K562 (cell line): Measurements from ENCODE around the gene CAPN5. TPM values are rescaled to one million over a fixed set of nuclear protein-coding genes. Genes with fewer than 3 reads are reported as not detected.

Experiments used
- GABPA ChIP-seq: fragments of 200-800 bp; sonication (Bioruptor generic); conservative IDR thresholded peaks from 2 replicates; pipeline ENCODE4 v1.6.1; 2016; ENCODE audit warnings: low read depth, missing genetic modification characterization, missing compliant biosample characterization
- L3MBTL2 ChIP-seq: fragments of 450-650 bp; IDR thresholded peaks from 2 replicates; pipeline ENCODE4 v1.6.1; 2016; ENCODE audit warnings: mild to moderate bottlenecking, moderate library complexity
- MBD2 ChIP-seq: sonication (generic); IDR thresholded peaks from 2 replicates; pipeline ENCODE4 v1.6.1; 2016; ENCODE audit warnings: low read depth, borderline replicate concordance
- RBBP5 ChIP-seq: fragments of 200-600 bp; sonication (generic); IDR thresholded peaks from 2 replicates; pipeline ENCODE4 v1.6.1; 2012; ENCODE audit warnings: borderline replicate concordance, mild to moderate bottlenecking, low read length, control low read depth, inconsistent platforms; ENCODE audit not compliant: insufficient read depth, poor library complexity, severe bottlenecking
- RREB1 ChIP-seq: fragments of 250-450 bp; sonication (Bioruptor Pico); IDR thresholded peaks from 2 replicates; pipeline ENCODE4 v1.4.0; 2020
- TAF9B ChIP-seq: fragments of 450-650 bp; IDR thresholded peaks from 2 replicates; pipeline ENCODE4 v1.6.1; 2018; ENCODE audit warnings: mild to moderate bottlenecking; ENCODE audit not compliant: partially characterized antibody
- ZBTB1 ChIP-seq: sonication (generic); formaldehyde crosslinking; IDR thresholded peaks from 2 replicates; pipeline ENCODE4 v1.8.1; 2023; ENCODE audit warnings: missing genetic modification reagents, low read depth, mild to moderate bottlenecking, borderline replicate concordance
- ZFP30 ChIP-seq: fragments of 250-450 bp; sonication (Bioruptor Pico); IDR thresholded peaks from 2 replicates; pipeline ENCODE4 v1.8.0; 2022; ENCODE audit warnings: moderate library complexity, mild to moderate bottlenecking, inconsistent platforms, borderline replicate concordance
- ZNF143 ChIP-seq: sonication (generic); formaldehyde crosslinking; IDR thresholded peaks from 2 replicates; pipeline ENCODE4 v1.9.0; 2022; ENCODE audit warnings: mild to moderate bottlenecking, missing genetic modification reagents
- polyA plus RNA-seq, 8 experiments: library from polyadenylated mRNA; depleted of rRNA in 4 of 8; stranded (reverse) in 5 of 8; unstranded in 3 of 8; fragments of >200 nt; fragmentation: Nextera tagmentation in 2 of 8; fragmentation: Illumina TruSeq in 1 of 8; extraction: Ambion mirVana in 2 of 8; extraction: Trizol in 1 of 8; gene quantifications; 2 replicates each; pipeline versions ENCODE4 v1.2.1 to v1.2.3, GENCODE V29; 2011 to 2014; ENCODE audit warnings: inconsistent platforms in 1 of 8, missing spikeins in 1 of 8
- total RNA-seq, 7 experiments: library from RNA; depleted of rRNA in 6 of 7; stranded (reverse); fragments of >200 nt in 6 of 7; fragmentation: Illumina TruSeq in 2 of 7; extraction: Trizol in 2 of 7; gene quantifications; 2 replicates each; pipeline versions ENCODE4 v1.2.1 to v1.2.3, GENCODE V29; 2011 to 2021; ENCODE audit warnings: low replicate concordance in 1 of 7
- TF ChIP-seq, protein P1 (sequence below): fragments of 450-650 bp; IDR thresholded peaks from one replicate; pipeline ENCODE4 v1.6.1; 2018; ENCODE audit warnings: mild to moderate bottlenecking, moderate library complexity; ENCODE audit not compliant: partially characterized antibody
- TF ChIP-seq, protein P2 (sequence below): sonication (generic); formaldehyde crosslinking; IDR thresholded peaks from 2 replicates; pipeline ENCODE4 v1.8.0; 2022; ENCODE audit warnings: missing genetic modification reagents, mild to moderate bottlenecking, moderate library complexity, borderline replicate concordance
- TF ChIP-seq, protein P3 (sequence below): fragments of 200-400 bp; formaldehyde crosslinking; IDR thresholded peaks from 2 replicates; pipeline ENCODE4 v1.6.1; 2017; ENCODE audit warnings: mild to moderate bottlenecking, low read depth, low read length, moderate library complexity
- TF ChIP-seq, protein P4 (sequence below): fragments of 450-650 bp; IDR thresholded peaks from 2 replicates; pipeline ENCODE4 v1.6.1; 2014; ENCODE audit warnings: low read depth, mild to moderate bottlenecking, moderate library complexity, borderline replicate concordance

CAPN5 gene
- total and polyA plus RNA-seq, 9 of the 15 experiments (the other 6 are each of a cell fraction or from before 2014, with no cell fraction given) = 0.04 to 0.44 (median 0.14) TPM; not detected in 2

- TF ChIP-seq, protein P1, sequence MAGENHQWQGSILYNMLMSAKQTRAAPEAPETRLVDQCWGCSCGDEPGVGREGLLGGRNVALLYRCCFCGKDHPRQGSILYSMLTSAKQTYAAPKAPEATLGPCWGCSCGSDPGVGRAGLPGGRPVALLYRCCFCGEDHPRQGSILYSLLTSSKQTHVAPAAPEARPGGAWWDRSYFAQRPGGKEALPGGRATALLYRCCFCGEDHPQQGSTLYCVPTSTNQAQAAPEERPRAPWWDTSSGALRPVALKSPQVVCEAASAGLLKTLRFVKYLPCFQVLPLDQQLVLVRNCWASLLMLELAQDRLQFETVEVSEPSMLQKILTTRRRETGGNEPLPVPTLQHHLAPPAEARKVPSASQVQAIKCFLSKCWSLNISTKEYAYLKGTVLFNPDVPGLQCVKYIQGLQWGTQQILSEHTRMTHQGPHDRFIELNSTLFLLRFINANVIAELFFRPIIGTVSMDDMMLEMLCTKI = no peak
- TF ChIP-seq, protein P2, sequence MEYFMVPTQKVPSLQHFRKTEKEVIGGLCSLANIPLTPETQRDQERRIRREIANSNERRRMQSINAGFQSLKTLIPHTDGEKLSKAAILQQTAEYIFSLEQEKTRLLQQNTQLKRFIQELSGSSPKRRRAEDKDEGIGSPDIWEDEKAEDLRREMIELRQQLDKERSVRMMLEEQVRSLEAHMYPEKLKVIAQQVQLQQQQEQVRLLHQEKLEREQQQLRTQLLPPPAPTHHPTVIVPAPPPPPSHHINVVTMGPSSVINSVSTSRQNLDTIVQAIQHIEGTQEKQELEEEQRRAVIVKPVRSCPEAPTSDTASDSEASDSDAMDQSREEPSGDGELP = peak; percentile 88
- TF ChIP-seq, protein P3, sequence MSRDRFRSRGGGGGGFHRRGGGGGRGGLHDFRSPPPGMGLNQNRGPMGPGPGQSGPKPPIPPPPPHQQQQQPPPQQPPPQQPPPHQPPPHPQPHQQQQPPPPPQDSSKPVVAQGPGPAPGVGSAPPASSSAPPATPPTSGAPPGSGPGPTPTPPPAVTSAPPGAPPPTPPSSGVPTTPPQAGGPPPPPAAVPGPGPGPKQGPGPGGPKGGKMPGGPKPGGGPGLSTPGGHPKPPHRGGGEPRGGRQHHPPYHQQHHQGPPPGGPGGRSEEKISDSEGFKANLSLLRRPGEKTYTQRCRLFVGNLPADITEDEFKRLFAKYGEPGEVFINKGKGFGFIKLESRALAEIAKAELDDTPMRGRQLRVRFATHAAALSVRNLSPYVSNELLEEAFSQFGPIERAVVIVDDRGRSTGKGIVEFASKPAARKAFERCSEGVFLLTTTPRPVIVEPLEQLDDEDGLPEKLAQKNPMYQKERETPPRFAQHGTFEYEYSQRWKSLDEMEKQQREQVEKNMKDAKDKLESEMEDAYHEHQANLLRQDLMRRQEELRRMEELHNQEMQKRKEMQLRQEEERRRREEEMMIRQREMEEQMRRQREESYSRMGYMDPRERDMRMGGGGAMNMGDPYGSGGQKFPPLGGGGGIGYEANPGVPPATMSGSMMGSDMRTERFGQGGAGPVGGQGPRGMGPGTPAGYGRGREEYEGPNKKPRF = no peak
- TF ChIP-seq RBBP5 (no peak), RREB1 (CRISPR knock-in tag) (0 out of 2 replicates have a peak, but pooled peaks have one; percentile 13), ZFP30 (CRISPR knock-in tag) (no peak), TAF9B (no peak), GABPA (0 out of 2 replicates have a peak, but pooled peaks have one; percentile 33), ZBTB1 (CRISPR knock-in tag) (no peak; the same call in 1 of the 2 replicates), ZNF143 (CRISPR knock-in tag) (no peak), MBD2 (no peak), L3MBTL2 (peak; percentile 34; the same call in 1 of the 2 replicates)
- TF ChIP-seq, protein P4, sequence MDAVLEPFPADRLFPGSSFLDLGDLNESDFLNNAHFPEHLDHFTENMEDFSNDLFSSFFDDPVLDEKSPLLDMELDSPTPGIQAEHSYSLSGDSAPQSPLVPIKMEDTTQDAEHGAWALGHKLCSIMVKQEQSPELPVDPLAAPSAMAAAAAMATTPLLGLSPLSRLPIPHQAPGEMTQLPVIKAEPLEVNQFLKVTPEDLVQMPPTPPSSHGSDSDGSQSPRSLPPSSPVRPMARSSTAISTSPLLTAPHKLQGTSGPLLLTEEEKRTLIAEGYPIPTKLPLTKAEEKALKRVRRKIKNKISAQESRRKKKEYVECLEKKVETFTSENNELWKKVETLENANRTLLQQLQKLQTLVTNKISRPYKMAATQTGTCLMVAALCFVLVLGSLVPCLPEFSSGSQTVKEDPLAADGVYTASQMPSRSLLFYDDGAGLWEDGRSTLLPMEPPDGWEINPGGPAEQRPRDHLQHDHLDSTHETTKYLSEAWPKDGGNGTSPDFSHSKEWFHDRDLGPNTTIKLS = 0 out of 2 replicates have a peak, but pooled peaks have one; percentile 20
Measured at GRCh38 chr11:77066229-77067042, at the start of gene CAPN5 (continued).
